Calu3 (cell line): ENCODE measurements around the gene TYMP. TPM values are rescaled to one million over a fixed set of nuclear protein-coding genes. Genes with fewer than 3 reads are reported as not detected.
A peak's percentile ranks its signal among the peaks of the same experiment; 100 is the strongest.

Experiments used
- Bru-seq: library from RNA; stranded (reverse); fragments of 400-500 nt; gene quantifications from one replicate; lab custom pipeline; 2021; lab: Mats Ljungman, UMichigan
- BruChase-seq, 2 experiments: library from RNA; stranded (reverse); fragments of 400-500 nt; gene quantifications; one replicate each; lab custom pipeline; 2021; lab: Mats Ljungman, UMichigan
- BruUV-seq: library from RNA; stranded (reverse); fragments of 400-500 nt; replicated peaks from 2 replicates; lab custom pipeline; 2021; lab: Mats Ljungman, UMichigan
- CTCF ChIA-PET: fragments of 300-600 bp; sonication (Branson Sonifier 250); formaldehyde crosslinking; loops from one replicate; lab custom pipeline; 2022; ENCODE audit warnings: antibody characterized with exemption; lab: Charles Lee
- DNase-seq: peaks from one replicate; pipeline ENCODE4 v3.0.0; 2022
- H3K27ac Mint-ChIP-seq: one replicate; pipeline ENCODE4 v1.8.0; 2022; ENCODE audit warnings: mixed read lengths; ENCODE audit not compliant: unreplicated experiment
- H3K27me3 Mint-ChIP-seq: one replicate; pipeline ENCODE4 v1.8.0; 2022; ENCODE audit warnings: mixed read lengths; ENCODE audit not compliant: unreplicated experiment
- H3K36me3 Mint-ChIP-seq: one replicate; pipeline ENCODE4 v1.8.0; 2022; ENCODE audit warnings: mild to moderate bottlenecking, moderate library complexity, mixed read lengths; ENCODE audit not compliant: insufficient read depth, unreplicated experiment
- H3K4me1 Mint-ChIP-seq: one replicate; pipeline ENCODE4 v1.8.0; 2022; ENCODE audit warnings: mild to moderate bottlenecking, low read depth, mixed read lengths; ENCODE audit not compliant: unreplicated experiment
- H3K4me3 Mint-ChIP-seq: one replicate; pipeline ENCODE4 v1.8.0; 2022; ENCODE audit warnings: mild to moderate bottlenecking, low read depth, moderate library complexity, mixed read lengths; ENCODE audit not compliant: unreplicated experiment
- H3K9me3 Mint-ChIP-seq: one replicate; pipeline ENCODE4 v1.8.0; 2022; ENCODE audit warnings: low read depth, mixed read lengths; ENCODE audit not compliant: unreplicated experiment
- CTCF ChIP-seq: fragments of 200-600 bp; IDR thresholded peaks from one replicate; pipeline ENCODE4 v1.8.0; 2022; ENCODE audit warnings: antibody characterized with exemption; ENCODE audit not compliant: unreplicated experiment
- intact Hi-C: fragments of 100-400 bp; cut with micrococcal nuclease; formaldehyde crosslinking; loops from one replicate; pipeline ENCODE4 v1.10.0; 2022; ENCODE audit not compliant: unreplicated experiment
- long read RNA-seq: library from polyadenylated mRNA; stranded (forward); transcript quantifications from one replicate; pipeline ENCODE4 v2.0.0, GENCODE V29; 2022
- total RNA-seq: library from RNA; stranded (reverse); gene quantifications from 2 replicates; pipeline ENCODE4 v1.2.3, GENCODE V29; 2022

The TYMP gene
- total RNA-seq = 44.1 and 62.2 TPM in 2 replicates
- Bru-seq, nascent RNA = percentile 72 among the genes with signal in this experiment
- BruChase-seq, experiment 1, labeled RNA remaining after a 6-hour chase = percentile 77 among the genes with signal in this experiment
- percentile 82 among the genes with signal in this experiment for BruChase-seq, experiment 2, labeled RNA remaining after a 2-hour chase
- long read RNA-seq, transcript TYMP-202 (10 exons, 1,614 nt) = minor isoform, 7 of 234 reads
- long read RNA-seq, transcript TYMP-208 (9 exons, 1,751 nt) = minor isoform, 7 of 234 reads
- long read RNA-seq, transcript TYMP-201 (10 exons, 1,630 nt) = major isoform, 86 of 234 reads
- long read RNA-seq, partial matches to known transcripts = 54 of 234 reads
- long read RNA-seq, other reads (novel, unspliced or antisense) = 77 of 234 reads

- Mint-ChIP-seq H3K9me3 (no peaks in the 10 kb centered on the region), H3K27me3 (no peaks in the 10 kb centered on the region), H3K4me3 (peak within 1 kb of the TSS; percentile 90), H3K4me1 (peaks cover 35% of the 10 kb centered on the region), H3K27ac (peak within 1 kb of the TSS; percentile 98), H3K36me3 (peaks cover 97% of the 10 kb centered on the region)
- TSS peak; percentile 13 for BruUV-seq
- no peak for TF ChIP-seq CTCF
- CTCF ChIA-PET = interaction anchor here (0.6 to 1.8 kb wide), 2 partner anchors 34 to 91 kb away, joined by 3 to 10 read pairs; no protein-coding TSS in a partner anchor
- intact Hi-C loops = loop anchor here (2.0 kb wide), 1 partner anchor 91 kb away; no protein-coding TSS in a partner anchor
- peak; percentile 87 for DNase-seq
These were observed at the start of gene TYMP for GRCh38 chr22:50529897-50530579. TYMP (minus strand) TSS chr22:50530012; CDS start chr22:50529709, 303 bp downstream.

DNA sequence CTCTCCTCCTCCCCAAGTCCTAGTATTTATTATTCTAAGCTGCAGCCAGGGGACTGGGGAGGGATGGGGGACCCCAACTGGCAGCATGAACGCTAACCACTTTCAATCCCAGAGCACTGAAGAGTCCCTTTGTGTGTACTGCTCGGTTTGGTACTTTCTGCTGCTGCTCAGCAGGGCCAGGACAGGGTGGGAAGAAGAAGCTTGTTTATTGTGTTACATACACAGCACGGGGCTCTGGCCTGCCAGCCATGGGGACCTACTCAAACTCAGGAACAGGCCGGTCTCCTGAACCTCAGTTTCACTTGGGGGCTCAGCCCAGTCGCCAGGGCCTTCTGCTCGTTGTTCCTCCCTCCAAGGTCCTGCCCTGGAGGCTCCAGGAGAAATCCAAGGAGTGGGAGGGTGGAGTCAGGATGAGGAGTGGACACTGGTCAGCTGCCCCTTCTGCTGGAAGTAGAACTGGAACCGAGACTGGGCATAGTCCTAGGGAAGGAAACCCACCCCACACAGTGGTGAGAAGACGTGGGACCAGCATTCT is 49.0 kb upstream of the TYMP start:
- no peak for DNase-seq
- Mint-ChIP-seq H3K27me3 (no peaks in the 10 kb centered on the region), H3K9me3 (no peaks in the 10 kb centered on the region), H3K36me3 (peaks cover 78% of the 10 kb centered on the region), H3K4me1 (no peaks in the 10 kb centered on the region), H3K27ac (no peak overlapping the region), H3K4me3 (no peak overlapping the region)
- BruUV-seq = no TSS peak
- intact Hi-C loops = no loop called here
- no peak for TF ChIP-seq CTCF
- CTCF ChIA-PET = no interaction called here

- intact Hi-C loops = no loop called here
- CTCF ChIA-PET = interaction anchor here (0.6 kb wide), 1 partner anchor 13 kb away, joined by 3 read pairs; no protein-coding TSS in a partner anchor
- no peaks in the 10 kb centered on the region for H3K4me1 Mint-ChIP-seq
- TF ChIP-seq CTCF = no peak
- peak within 1 kb of the TSS; percentile 34 for H3K27ac Mint-ChIP-seq
- H3K4me3 Mint-ChIP-seq = no peak within 1 kb of the TSS
- no peak for DNase-seq
- no peaks in the 10 kb centered on the region for H3K9me3 Mint-ChIP-seq
- no TSS peak for BruUV-seq
- H3K27me3 Mint-ChIP-seq = no peaks in the 10 kb centered on the region
- peaks cover 74% of the 10 kb centered on the region for H3K36me3 Mint-ChIP-seq
These were observed 48.4 kb upstream of the TYMP start, which contains the start of gene CPT1B for GRCh38 chr22:50577987-50578775. CPT1B (minus strand) TSS chr22:50578427; CDS start chr22:50577915, 512 bp downstream.

DNA sequence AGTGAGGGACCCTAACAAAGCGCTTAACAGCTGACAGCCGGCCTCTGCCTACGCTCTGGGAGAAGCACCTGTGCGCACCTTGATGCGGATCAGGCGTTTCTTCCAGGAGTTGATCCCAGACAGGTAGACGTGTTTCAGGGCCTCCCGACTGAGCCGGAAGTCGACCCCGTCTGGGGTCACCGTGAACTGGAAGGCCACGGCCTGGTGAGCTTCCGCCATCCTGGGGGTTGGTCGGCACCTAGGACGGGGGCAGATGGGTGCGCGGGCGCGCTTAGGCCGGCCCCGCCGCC is 47.8 kb upstream of the TYMP start:
- H3K27me3 Mint-ChIP-seq = no peaks in the 10 kb centered on the region
- H3K9me3 Mint-ChIP-seq = no peaks in the 10 kb centered on the region
- no peak for TF ChIP-seq CTCF
- no peak for DNase-seq
- no peak overlapping the region for H3K4me3 Mint-ChIP-seq
- intact Hi-C loops = no loop called here
- H3K36me3 Mint-ChIP-seq = peaks cover 74% of the 10 kb centered on the region
- CTCF ChIA-PET = interaction anchor here (0.6 kb wide), 1 partner anchor 13 kb away, joined by 3 read pairs; no protein-coding TSS in a partner anchor
- peak overlapping the region; percentile 34 for H3K27ac Mint-ChIP-seq
- no peaks in the 10 kb centered on the region for H3K4me1 Mint-ChIP-seq
- no TSS peak for BruUV-seq
